Naive thymus-derived CD4-positive, alpha-beta T cell (primary cell): ENCODE data around the gene LHPP. TPM values are rescaled to one million over a fixed set of nuclear protein-coding genes. Genes with fewer than 3 reads are reported as not detected.

ENCODE experiments used
- ATAC-seq: fragments of 150-1000 bp; cut with Tn5 transposase; 2 replicates; pipeline ENCODE4 v1.10.0; 2021; ENCODE audit warnings: mild to moderate bottlenecking, moderate library complexity
- CTCF ChIA-PET: fragments of 350-600 bp; sonication (Branson Sonifier 250); formaldehyde crosslinking; loops from one replicate; lab custom pipeline; 2021; ENCODE audit warnings: antibody characterized with exemption; lab: Charles Lee
- POLR2A ChIA-PET: fragments of 350-600 bp; sonication (Branson Sonifier 250); formaldehyde crosslinking; loops from one replicate; lab custom pipeline; 2021; ENCODE audit warnings: antibody characterized with exemption, inconsistent platforms; lab: Charles Lee
- DNase-seq, 9 donors: peaks; one replicate each; pipeline versions ENCODE4 v3.0.0 to v3.0.0-alpha.2; 2020 to 2022; ENCODE audit warnings: mixed read lengths in 1 of 9
- H3K27ac ChIP-seq: one replicate; pipeline ENCODE4 v1.7.0; 2013; ENCODE audit warnings: mild to moderate bottlenecking, low read depth, low read length, moderate library complexity
- H3K27me3 ChIP-seq, 2 donors: one replicate each; pipeline ENCODE4 v1.7.0; 2013; ENCODE audit warnings: low read length in 2 of 2, mild to moderate bottlenecking in 2 of 2, moderate library complexity in 2 of 2; ENCODE audit not compliant: control insufficient read depth in 2 of 2, insufficient read depth in 2 of 2
- H3K36me3 ChIP-seq, 3 experiments: 1 replicate in 2 of 3; 2 replicates in 1 of 3; pipeline ENCODE4 v1.7.0; 2013; ENCODE audit warnings: low read length in 3 of 3, mild to moderate bottlenecking in 3 of 3, moderate library complexity in 1 of 3; ENCODE audit not compliant: insufficient read depth in 3 of 3, control insufficient read depth in 2 of 3
- H3K4me1 ChIP-seq, 2 donors: one replicate each; pipeline ENCODE4 v1.7.0; 2013; ENCODE audit warnings: low read length in 2 of 2, mild to moderate bottlenecking in 2 of 2, moderate library complexity in 1 of 2; ENCODE audit not compliant: control insufficient read depth in 2 of 2, insufficient read depth in 2 of 2
- H3K4me3 ChIP-seq: 2 replicates; pipeline ENCODE4 v1.7.0; 2013; ENCODE audit warnings: mild to moderate bottlenecking, low read length
- H3K9me3 ChIP-seq, 3 experiments: 1 replicate in 2 of 3; 2 replicates in 1 of 3; pipeline ENCODE4 v1.7.0; 2013; ENCODE audit warnings: low read length in 3 of 3; ENCODE audit not compliant: control insufficient read depth in 2 of 3
- H3K27ac Mint-ChIP-seq, 9 donors: one replicate each; pipeline ENCODE4 v1.8.0; 2020 to 2022; ENCODE audit warnings: mixed read lengths in 9 of 9, mild to moderate bottlenecking in 8 of 9, moderate library complexity in 5 of 9, inconsistent platforms in 2 of 9
- H3K27me3 Mint-ChIP-seq, 5 donors: one replicate each; pipeline ENCODE4 v1.8.0; 2021 to 2022; ENCODE audit warnings: mixed read lengths in 5 of 5, mild to moderate bottlenecking in 1 of 5
- H3K36me3 Mint-ChIP-seq, 5 donors: one replicate each; pipeline ENCODE4 v1.8.0; 2020 to 2022; ENCODE audit warnings: mixed read lengths in 5 of 5, mild to moderate bottlenecking in 3 of 5, inconsistent platforms in 1 of 5
- H3K4me1 Mint-ChIP-seq, 7 donors: one replicate each; pipeline ENCODE4 v1.8.0; 2020 to 2022; ENCODE audit warnings: mixed read lengths in 7 of 7, mild to moderate bottlenecking in 3 of 7, inconsistent platforms in 1 of 7
- H3K4me3 Mint-ChIP-seq, 10 donors: one replicate each; pipeline ENCODE4 v1.8.0; 2020 to 2022; ENCODE audit warnings: mild to moderate bottlenecking in 10 of 10, mixed read lengths in 10 of 10, moderate library complexity in 6 of 10, inconsistent platforms in 2 of 10
- H3K9me3 Mint-ChIP-seq, 11 donors: one replicate each; pipeline ENCODE4 v1.8.0; 2020 to 2022; ENCODE audit warnings: mixed read lengths in 11 of 11, mild to moderate bottlenecking in 4 of 11, inconsistent platforms in 1 of 11, moderate library complexity in 1 of 11
- intact Hi-C, 2 donors: fragments of 100-400 bp; cut with micrococcal nuclease; formaldehyde crosslinking; loops; one replicate each; pipeline ENCODE4 v1.15.1; 2023
- polyA plus RNA-seq, 2 donors: library from polyadenylated mRNA; unstranded; fragments of 300-500 nt; fragmentation: Illumina TruSeq; gene quantifications; one replicate each; pipeline ENCODE4 v1.2.3, GENCODE V29; 2021
- total RNA-seq, 6 experiments: library from RNA in 5 of 6; stranded (reverse) in 5 of 6; gene quantifications; 1 replicate in 5 of 6; 2 replicates in 1 of 6; pipeline ENCODE4 v1.2.3 and lab custom pipeline; 2021 to 2026

Gene LHPP
- total and polyA plus RNA-seq, 7 experiments from 2014 or later, result 19.8 to 31.2 (median 23.4) TPM

GRCh38 chr10:124446830-124447750, 14.5 kb upstream of the LHPP start:
- H3K9me3 ChIP-seq, result no peaks in the 10 kb centered on the region
- CTCF ChIA-PET, result no interaction called here
- Mint-ChIP-seq H3K36me3 (peaks cover 0 to 3% (median 0%) of the 10 kb centered on the region in 5 donors), H3K9me3 (peaks cover 0 to 2% (median 0%) of the 10 kb centered on the region in 11 donors), H3K4me1 (peaks cover 0 to 26% (median 20%) of the 10 kb centered on the region in 7 donors), H3K4me3 (peak overlapping the region in 4 of 10 donors; percentile 49 to 87 (median 60)), H3K27ac (no peak overlapping the region), H3K27me3 (peaks cover 61 to 77% (median 69%) of the 10 kb centered on the region in 5 donors)
- no peak overlapping the region for H3K4me3 ChIP-seq
- DNase-seq (no peak), ATAC-seq (no peak)
- peaks cover 6 to 14% of the 10 kb centered on the region in 2 donors for H3K27me3 ChIP-seq
- H3K36me3 ChIP-seq, result no peaks in the 10 kb centered on the region
- intact Hi-C loops, result loop anchor here in 1 of 2 donors (10.0 kb wide), 1 partner anchor 718 kb away; the partner anchor contains the start of gene CTBP2
- no peak overlapping the region for H3K27ac ChIP-seq
- POLR2A ChIA-PET, result interaction anchor here (0.6 kb wide), 1 partner anchor 335 kb away, joined by 3 read pairs; no protein-coding TSS in a partner anchor
- peaks cover 0 to 9% of the 10 kb centered on the region in 2 donors for H3K4me1 ChIP-seq

GRCh38 chr10:124447751-124448466, 13.7 kb upstream of the LHPP start:
- H3K4me3 Mint-ChIP-seq, result peak overlapping the region; percentile 16 to 87 (median 65)
- H3K36me3 Mint-ChIP-seq, result peaks cover 0 to 3% (median 0%) of the 10 kb centered on the region in 5 donors
- H3K27ac Mint-ChIP-seq, result no peak overlapping the region
- Histone ChIP-seq H3K4me1 (peaks cover 0 to 9% of the 10 kb centered on the region in 2 donors), H3K36me3 (no peaks in the 10 kb centered on the region), H3K27me3 (peaks cover 6 to 14% of the 10 kb centered on the region in 2 donors), H3K4me3 (no peak overlapping the region), H3K9me3 (no peaks in the 10 kb centered on the region), H3K27ac (no peak overlapping the region)
- ATAC-seq (no peak), DNase-seq (no peak)
- POLR2A ChIA-PET, result no interaction called here
- intact Hi-C loops, result loop anchor here in 1 of 2 donors (10.0 kb wide), 1 partner anchor 717 kb away; the partner anchor contains the start of gene CTBP2
- CTCF ChIA-PET, result no interaction called here
- H3K9me3 Mint-ChIP-seq, result peaks cover 0 to 2% (median 0%) of the 10 kb centered on the region in 11 donors
- H3K27me3 Mint-ChIP-seq, result peaks cover 60 to 84% (median 73%) of the 10 kb centered on the region in 5 donors
- peaks cover 0 to 26% (median 20%) of the 10 kb centered on the region in 7 donors for H3K4me1 Mint-ChIP-seq

- CTCF ChIA-PET, result no interaction called here
- Histone ChIP-seq H3K4me1 (peaks cover 0 to 9% of the 10 kb centered on the region in 2 donors), H3K9me3 (no peaks in the 10 kb centered on the region), H3K36me3 (no peaks in the 10 kb centered on the region), H3K27ac (no peak overlapping the region), H3K4me3 (no peak overlapping the region), H3K27me3 (peaks cover 6 to 14% of the 10 kb centered on the region in 2 donors)
- ATAC-seq (no peak), DNase-seq (no peak)
- peaks cover 0 to 26% (median 20%) of the 10 kb centered on the region in 7 donors for H3K4me1 Mint-ChIP-seq
- POLR2A ChIA-PET, result no interaction called here
- intact Hi-C loops, result loop anchor here in 1 of 2 donors (10.0 kb wide), 1 partner anchor 716 kb away; the partner anchor contains the start of gene CTBP2
- peaks cover 0 to 3% (median 0%) of the 10 kb centered on the region in 5 donors for H3K36me3 Mint-ChIP-seq
- H3K27me3 Mint-ChIP-seq, result peaks cover 64 to 85% (median 73%) of the 10 kb centered on the region in 5 donors
- H3K27ac Mint-ChIP-seq, result no peak overlapping the region
- peak overlapping the region in 9 of 10 donors; percentile 16 to 87 (median 64) for H3K4me3 Mint-ChIP-seq
- peaks cover 0 to 2% (median 0%) of the 10 kb centered on the region in 11 donors for H3K9me3 Mint-ChIP-seq
Measured at GRCh38 chr10:124448696-124449169, 12.9 kb upstream of the LHPP start.

GRCh38 chr10:124449170-124450011, 12.2 kb upstream of the LHPP start:
- Mint-ChIP-seq H3K9me3 (peaks cover 0 to 4% (median 0%) of the 10 kb centered on the region in 11 donors), H3K4me3 (peak overlapping the region in 8 of 10 donors; percentile 16 to 87 (median 50)), H3K36me3 (peaks cover 0 to 3% (median 0%) of the 10 kb centered on the region in 5 donors), H3K27ac (no peak overlapping the region), H3K4me1 (peaks cover 0 to 26% (median 20%) of the 10 kb centered on the region in 7 donors), H3K27me3 (peaks cover 68 to 88% (median 77%) of the 10 kb centered on the region in 5 donors)
- Histone ChIP-seq H3K4me1 (peaks cover 0 to 9% of the 10 kb centered on the region in 2 donors), H3K4me3 (no peak overlapping the region), H3K36me3 (no peaks in the 10 kb centered on the region), H3K9me3 (no peaks in the 10 kb centered on the region), H3K27ac (no peak overlapping the region), H3K27me3 (peaks cover 6 to 14% of the 10 kb centered on the region in 2 donors)
- CTCF ChIA-PET, result no interaction called here
- DNase-seq, result no peak
- ATAC-seq, result no peak
- intact Hi-C loops, result loop anchor here in 1 of 2 donors (10.0 kb wide), 1 partner anchor 715 kb away; the partner anchor contains the start of gene CTBP2
- POLR2A ChIA-PET, result no interaction called here

DNA sequence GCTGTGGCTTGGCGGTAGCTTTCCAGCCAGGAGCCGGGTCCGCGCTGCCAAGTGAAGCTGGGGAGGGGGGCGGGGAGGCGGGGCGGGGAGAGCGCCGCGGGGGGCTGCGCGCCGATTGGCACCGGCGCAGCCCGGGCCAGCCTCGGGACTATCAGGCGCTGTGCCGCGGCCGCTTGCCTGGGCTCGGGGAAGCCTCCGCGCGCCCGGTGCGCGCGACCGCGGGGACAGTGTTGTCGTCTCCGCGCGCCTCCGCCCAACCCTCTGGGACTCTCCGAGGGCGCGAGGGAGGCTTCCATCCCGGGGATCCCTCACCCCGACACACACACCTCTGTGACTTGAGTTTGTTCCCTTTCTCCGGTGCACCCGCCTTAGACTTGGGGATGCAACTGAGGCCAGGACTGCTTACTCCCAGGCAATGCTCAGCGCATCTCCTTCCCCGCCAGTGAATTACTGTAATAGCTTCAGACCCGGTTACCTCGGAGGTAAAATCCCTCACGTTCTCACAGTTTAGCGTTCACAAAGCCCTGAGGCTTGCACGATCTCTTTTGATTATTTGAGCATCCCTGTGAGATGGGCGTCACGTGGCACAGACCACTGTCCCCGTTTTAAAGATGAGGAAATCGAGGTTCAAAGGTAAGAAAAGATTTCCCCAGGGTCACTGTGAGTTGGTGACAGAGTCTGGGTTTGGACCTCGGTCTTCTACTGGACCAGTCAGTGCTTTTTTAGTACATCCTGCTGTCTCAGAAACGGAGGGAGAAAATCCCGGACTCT, 11.4 kb upstream of the LHPP start, which contains the start of gene NKX1-2:
NKX1-2 (minus strand) TSS at position 24 of the 771 bp plus-strand sequence. CDS start 92 bp downstream, outside the sequence.
- Mint-ChIP-seq H3K27ac (no peak within 1 kb of the TSS), H3K4me3 (peak within 1 kb of the TSS; percentile 29 to 87 (median 61)), H3K4me1 (peaks cover 0 to 26% (median 20%) of the 10 kb centered on the region in 7 donors), H3K36me3 (peaks cover 0 to 3% (median 0%) of the 10 kb centered on the region in 5 donors), H3K9me3 (peaks cover 0 to 4% (median 0%) of the 10 kb centered on the region in 11 donors), H3K27me3 (peaks cover 68 to 90% (median 78%) of the 10 kb centered on the region in 5 donors)
- Histone ChIP-seq H3K9me3 (no peaks in the 10 kb centered on the region), H3K4me1 (peaks cover 0 to 9% of the 10 kb centered on the region in 2 donors), H3K36me3 (no peaks in the 10 kb centered on the region), H3K4me3 (no peak within 1 kb of the TSS), H3K27ac (no peak within 1 kb of the TSS), H3K27me3 (peaks cover 6 to 14% of the 10 kb centered on the region in 2 donors)
- DNase-seq (no peak), ATAC-seq (no peak)
- POLR2A ChIA-PET, result no interaction called here
- CTCF ChIA-PET, result no interaction called here
- intact Hi-C loops, result no loop called here
